GM21717 (cell line): Measurements from ENCODE around the gene RIPK3.
A peak's percentile ranks its signal among the peaks of the same experiment; 100 is the strongest.
"Not testable (repeated sequence)": the region's sequence is repeated elsewhere in the genome, so short reads cannot be mapped to it uniquely, and the experiment has no call there.

Experiments
- ATAC-seq: cut with Tn5 transposase; IDR thresholded peaks from one replicate; pipeline ENCODE4 v1.9.1; 2021; ENCODE audit warnings: mild to moderate bottlenecking, moderate library complexity; ENCODE audit not compliant: unreplicated experiment

RIPK3 gene

DNA sequence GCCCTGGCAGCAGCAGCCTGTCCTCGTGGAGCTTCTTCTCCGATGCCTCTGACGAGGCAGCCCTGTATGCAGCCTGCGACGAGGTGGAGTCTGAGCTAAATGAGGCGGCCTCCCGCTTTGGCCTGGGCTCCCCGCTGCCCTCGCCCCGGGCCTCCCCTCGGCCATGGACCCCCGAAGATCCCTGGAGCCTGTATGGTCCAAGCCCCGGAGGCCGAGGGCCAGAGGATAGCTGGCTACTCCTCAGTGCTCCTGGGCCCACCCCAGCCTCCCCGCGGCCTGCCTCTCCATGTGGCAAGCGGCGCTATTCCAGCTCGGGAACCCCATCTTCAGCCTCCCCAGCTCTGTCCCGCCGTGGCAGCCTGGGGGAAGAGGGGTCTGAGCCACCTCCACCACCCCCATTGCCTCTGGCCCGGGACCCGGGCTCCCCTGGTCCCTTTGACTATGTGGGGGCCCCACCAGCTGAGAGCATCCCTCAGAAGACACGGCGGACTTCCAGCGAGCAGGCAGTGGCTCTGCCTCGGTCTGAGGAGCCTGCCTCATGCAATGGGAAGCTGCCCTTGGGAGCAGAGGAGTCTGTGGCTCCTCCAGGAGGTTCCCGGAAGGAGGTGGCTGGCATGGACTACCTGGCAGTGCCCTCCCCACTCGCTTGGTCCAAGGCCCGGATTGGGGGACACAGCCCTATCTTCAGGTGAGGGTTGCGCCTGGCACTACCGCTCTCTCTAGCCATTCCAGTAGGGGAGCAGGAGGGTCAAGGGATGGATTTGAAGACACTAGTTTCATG, 30.3 kb upstream of the RIPK3 start:
- no peak for ATAC-seq

DNA sequence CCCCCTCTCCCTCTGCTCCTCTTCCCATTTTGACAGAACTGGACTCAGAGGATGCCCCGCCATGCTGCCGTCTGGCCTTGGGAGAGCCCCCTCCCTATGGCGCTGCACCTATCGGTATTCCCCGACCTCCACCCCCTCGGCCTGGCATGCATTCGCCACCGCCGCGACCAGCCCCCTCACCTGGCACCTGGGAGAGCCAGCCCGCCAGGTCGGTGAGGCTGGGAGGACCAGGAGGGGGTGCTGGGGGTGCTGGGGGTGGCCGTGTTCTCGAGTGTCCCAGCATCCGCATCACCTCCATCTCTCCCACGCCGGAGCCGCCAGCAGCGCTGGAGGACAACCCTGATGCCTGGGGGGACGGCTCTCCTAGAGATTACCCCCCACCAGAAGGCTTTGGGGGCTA, 29.7 kb upstream of the RIPK3 start:
- no peak for ATAC-seq

DNA sequence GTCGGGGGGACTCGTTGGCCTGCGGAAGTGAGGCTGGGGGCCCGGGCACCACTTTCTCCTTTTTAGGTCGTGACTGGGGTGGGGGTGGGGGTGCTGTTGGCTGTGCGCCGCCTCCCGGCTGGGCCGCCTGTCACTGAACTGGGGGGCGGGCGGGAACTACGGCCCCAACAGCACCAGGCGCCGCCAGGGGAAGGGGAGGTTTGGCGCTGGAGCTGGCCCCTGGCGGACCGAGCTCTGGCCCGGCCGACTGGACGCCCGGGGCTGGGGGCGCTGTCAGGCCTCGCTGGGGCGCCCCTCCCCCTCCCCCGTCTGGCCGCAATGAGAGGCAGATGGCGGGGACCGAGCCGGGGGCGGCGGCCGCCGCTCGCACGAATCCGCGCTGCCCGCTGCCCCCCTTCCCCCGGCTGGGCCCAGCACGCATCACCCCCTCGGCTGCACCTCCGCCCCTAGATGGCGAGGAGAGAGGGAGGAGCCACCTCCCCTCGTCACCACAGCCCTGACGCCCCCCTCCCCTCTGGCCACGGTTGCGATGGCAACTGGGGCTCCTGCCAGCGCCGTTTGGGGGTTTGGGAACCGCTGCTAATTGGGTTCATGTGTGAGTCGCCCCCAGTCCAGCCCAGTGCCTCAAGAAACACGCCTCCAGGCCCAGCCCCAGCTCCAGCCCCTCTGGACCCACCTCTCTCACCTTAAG, 28.9 kb upstream of the RIPK3 start:
- ATAC-seq = no peak

DNA sequence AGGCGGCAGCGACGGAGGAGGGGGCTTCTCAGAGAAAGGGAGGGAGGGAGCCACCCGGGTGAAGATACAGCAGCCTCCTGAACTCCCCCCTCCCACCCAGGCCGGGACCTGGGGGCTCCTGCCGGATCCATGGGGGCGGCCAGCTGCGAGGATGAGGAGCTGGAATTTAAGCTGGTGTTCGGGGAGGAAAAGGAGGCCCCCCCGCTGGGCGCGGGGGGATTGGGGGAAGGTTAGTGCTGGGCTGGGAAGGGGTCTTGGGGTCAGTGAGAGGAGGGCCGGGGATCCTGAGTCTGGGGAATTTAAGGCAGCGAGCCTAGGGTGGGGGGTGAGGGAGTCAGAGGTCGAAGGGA, 28.4 kb upstream of the RIPK3 start:
- no peak for ATAC-seq

DNA sequence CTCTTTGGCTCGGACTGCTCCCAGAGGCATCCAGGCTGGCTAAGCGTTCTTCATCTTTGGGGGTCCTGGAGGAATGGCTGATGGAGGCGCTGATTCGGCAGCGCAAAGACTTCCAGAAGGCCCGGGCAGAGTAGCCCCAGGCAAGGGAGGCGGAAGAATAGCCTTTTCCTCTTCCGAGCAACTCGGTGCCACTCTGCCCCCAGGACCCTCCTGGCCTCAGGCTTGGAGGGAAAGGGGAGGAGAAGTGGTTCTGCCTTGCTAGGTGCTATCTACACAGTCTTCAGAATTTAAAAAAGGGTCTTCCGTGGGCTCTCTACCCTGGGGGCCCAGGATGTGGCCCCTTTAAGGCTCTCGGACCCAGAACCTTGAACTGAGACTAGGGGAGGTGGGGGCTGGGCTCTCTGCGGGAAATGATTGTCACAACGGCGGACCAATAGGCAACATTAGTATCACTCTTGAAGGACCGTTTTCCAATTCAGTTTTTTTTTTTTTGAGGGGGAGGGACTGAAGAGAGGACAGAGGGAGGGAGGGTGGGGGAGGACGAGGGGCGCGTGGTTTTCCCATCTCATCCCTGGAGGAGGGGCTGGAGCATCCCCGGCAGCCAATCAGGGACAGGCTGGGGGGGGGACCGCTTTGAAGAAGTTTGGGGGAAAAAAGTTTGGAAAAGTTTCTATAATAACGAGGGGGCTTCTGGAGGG, 27.9 kb upstream of the RIPK3 start, which contains the start of gene NFATC4:
TSS of gene NFATC4 (plus strand) at position 671 of the 698 bp plus-strand sequence. CDS start 157 bp downstream, outside the sequence.
- no peak for ATAC-seq

DNA sequence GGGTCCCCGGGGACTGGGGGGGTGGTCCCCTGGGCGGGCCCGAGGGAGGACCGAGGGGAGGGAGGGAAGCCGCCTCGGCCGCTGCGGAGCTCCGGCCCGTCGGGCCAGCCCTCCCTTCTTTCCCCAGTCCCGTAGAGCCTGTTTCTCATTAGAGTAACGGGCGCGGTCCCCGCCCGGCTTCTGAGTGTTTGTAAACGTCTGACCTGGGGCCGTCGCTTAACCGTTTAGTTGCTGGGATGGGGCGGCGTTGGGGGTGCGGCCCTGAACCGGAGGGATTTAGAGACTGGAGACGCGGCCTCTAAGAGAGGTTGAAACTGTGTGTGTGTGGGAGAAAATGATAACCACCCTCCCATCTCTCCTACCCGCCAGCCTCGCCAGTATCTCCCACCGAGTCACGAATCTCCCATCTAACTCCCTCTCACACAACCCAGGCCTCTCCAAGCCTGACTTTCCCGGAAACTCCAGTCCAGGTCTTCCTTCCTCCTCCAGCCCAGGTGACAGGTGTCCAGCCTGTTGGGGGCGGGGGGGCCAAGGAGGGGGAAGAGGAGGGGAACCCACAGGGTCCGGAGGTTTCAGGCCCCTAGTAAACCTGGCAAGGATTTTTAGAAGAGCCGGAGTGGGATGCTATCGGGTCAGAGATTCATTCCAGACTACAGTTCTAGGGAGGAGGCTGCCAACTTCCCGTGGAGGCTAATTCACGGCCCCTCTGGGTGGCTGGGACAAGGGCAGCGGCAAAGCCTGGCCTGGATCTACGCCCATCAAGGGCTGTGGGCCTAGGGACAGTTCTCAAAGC, 27.1 kb upstream of the RIPK3 start:
- peak; percentile 52 for ATAC-seq

DNA sequence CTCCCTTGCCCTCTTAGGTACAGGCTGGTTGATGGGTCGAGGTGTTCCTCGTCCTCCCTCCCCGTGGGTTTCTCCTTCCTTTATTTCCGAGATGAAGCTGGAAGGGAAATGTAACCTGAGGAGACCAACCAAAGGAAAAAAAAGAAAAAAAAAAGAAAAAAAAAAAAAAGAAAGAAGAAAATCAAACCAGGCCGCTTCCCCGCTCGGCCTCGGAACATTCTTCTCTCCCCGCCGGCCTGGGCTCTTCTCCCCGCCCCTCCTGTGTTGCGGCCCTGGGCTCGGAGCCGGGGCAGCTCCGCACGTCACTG, 26.6 kb upstream of the RIPK3 start:
- ATAC-seq = no peak

DNA sequence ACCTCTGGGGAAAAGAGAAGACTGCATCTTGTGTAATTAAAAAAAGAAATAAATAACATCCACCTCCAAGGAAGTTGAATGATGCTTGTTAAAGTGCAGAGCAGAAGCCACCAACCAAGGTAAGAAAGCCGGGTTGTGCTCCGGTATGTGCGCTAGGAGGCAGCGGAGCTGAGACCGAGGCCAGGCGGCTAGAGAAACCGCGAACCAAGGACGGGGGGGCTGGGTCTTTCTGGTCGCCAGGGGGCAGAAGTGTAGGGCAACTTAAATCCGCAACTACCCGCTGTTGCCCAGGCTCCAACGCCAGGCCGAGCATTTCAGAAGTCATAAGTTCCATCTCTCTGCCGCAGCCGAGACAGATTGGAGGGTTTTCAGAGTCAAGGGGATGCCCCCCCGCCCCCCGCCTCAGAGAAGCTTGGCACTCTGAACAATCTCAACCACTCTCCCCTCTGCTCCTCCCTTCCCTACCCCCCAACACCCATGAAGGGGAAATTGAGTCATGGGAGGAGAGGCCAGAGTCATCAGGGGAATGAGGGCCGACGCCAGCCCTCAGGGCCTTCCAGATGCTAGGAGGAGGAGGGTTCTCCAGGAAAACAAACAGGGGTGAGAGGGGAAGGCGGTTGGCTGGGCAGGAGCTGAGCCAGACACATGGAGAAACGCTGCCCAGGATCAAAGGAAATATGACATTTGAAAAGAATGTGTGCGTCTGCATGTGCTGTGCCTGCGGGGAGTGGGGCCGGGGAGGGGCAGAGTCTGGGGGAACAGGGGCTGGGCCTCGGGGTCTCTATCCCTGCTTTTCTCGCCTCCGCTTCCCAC, 26.0 kb upstream of the RIPK3 start:
- no peak for ATAC-seq

DNA sequence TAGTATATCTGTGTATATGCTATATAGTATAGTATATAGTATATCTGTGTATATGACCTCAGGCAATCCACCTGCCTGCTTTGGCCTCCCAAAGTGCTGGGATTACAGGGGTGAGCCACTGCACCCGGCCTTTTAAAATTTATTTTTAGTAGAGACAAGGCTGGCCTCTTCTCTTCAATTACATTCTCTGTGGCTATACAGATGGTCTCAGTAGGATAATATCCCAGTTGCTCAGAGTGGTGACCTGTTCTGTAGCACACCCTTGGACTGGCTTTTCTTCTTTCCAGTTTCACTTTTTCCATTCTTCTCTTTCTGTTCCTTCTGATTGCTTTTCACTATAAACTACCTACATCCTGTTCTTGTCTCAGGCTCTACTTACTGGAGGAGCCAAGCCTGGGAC, 25.1 kb upstream of the RIPK3 start:
- ATAC-seq = no peak

DNA sequence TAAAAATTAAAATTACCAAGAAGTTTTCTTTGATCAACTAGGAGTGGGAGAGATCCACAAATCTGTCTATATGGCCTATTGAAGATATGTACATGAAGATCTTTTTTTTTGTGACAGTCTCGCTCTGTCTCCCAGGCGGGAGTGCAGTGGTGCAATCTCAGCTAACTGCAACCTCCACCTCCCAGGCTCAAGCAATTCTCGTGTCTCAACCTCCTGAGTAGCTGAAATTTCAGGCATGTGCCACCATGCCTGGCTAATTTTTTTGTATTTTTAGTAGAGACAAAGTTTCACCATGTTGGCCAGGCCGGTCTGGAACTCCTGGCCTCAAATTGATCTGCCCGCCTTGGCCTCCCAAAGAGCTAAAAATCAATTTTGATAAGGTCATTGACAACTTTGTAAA, 23.6 kb upstream of the RIPK3 start:
- no peak for ATAC-seq

DNA sequence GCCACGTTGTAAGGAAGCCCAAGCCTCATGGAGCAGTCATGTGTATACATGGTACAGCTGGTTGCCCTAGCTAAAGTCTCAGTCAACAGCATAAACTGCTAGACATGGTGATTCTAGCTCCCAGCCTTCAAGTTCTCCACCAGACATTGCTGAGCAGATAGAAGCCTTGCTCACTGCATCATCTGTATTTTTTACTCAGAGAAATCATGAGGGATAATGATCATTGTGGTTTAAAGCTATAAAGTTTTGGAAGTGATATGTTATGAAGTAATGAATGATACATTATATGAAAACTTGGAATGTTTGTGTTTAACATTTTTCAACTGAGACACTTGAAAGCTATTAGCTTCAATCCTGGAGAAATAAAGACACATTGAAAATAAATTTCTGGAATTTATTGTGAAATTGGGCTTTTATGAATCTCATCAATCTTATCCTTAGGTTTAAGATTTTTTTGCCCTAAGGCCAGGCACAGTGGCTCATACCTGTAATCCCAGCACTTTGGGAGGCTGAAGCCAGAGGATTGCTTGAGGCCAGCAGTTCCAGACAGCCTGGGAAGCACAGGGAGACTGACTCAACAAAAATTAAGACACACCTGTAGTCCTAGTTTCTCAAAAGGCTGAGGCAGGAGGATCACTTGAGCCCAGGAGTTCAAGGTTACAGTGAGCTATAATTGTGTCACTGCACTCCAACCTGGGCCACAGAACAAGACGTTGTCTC, 22.6 kb upstream of the RIPK3 start:
- ATAC-seq = no peak

DNA sequence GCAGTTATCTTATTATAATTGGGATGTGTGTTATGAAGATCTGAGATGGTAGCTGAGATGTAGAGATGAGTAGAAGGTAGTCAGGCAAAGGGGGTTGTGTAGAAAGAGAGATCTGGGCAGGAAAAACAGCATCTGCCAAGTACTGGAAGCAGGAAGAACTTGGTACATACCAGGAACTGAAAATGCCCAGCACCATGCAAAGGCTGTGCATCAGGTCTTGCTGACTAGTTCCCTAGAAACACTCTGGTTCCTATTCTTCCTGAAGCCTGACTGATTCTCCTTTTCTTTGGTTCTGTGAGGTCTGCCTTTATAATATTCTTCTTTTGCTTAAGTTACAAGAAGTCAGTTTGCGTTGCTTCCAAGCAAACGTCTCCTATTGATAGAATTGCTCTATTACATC, 21.5 kb upstream of the RIPK3 start:
- ATAC-seq = no peak

DNA sequence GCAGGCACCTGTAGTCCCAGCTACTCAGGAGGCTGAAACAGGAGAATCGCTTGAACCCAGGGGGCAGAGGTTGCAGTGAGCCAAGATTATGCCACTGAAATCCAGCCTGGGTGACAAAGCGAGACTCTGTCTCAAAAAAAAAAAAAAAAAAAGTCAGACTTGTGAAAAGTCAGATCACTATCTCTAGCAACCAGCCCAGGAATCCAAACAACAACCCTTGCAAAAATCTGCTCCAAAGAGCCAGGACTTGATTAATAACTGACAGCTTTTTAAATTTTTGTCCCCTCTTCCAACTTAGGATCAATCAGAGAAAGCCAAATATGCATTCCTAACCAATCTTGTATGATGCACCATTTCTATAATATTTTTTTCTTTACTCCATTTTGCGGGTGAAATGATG, 20.5 kb upstream of the RIPK3 start:
- no peak for ATAC-seq

DNA sequence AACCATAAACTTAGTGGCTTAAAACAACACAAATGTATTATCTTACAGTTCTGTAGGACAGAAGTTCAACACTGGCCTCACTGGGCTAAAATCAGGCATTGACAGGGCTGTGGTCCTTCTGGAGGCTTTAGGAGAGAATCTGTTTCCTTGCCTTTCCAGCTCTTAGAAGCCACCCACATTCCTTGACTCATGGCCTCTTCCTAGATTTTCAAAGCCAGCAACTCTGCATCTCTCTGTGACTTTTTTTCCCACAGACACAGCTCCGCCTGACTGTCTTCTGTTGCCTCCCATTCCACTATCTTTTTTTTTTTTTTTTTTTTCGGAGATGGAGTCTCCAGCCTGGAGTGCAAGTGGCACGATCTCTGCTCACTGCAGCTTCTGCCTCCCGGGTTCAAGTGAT, 16.4 kb upstream of the RIPK3 start:
- ATAC-seq = no peak

DNA sequence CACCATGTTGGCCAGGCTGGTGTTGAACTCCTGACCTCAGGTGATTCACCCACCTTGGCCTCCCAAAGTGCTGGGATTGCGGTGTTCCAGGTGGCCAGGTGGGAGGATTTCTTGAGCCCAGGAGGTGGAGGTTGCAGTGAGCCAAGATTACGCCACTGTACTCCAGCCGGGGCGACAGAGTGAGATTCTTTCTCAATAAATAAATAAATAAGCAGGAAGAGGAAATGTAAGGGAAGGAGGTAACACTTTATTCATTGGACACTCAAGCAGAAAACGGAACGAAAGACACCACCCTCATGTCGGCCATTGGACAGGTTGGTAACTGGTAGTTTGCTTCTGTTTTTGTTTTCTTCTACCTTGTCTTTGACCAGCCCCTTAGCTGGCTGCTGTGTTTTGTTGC, 15.2 kb upstream of the RIPK3 start:
- ATAC-seq = no peak

DNA sequence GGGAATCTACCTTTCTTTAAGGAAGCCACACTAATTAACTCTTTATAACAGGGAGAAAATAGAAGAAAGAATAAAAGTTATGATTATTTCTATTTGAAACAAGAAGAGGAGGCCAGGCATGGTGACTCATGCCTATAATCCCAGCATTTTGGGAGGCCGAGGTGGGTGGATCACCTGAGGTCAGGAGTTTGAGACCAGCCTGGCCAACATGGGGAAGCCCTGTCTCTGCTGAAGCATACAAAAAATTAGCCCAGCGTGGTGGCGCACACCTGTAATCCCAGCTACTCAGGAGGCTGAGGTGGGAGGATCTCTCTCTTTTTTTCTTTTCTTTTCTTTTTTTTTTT, 14.7 kb upstream of the RIPK3 start:
- ATAC-seq = not testable (repeated sequence)

DNA sequence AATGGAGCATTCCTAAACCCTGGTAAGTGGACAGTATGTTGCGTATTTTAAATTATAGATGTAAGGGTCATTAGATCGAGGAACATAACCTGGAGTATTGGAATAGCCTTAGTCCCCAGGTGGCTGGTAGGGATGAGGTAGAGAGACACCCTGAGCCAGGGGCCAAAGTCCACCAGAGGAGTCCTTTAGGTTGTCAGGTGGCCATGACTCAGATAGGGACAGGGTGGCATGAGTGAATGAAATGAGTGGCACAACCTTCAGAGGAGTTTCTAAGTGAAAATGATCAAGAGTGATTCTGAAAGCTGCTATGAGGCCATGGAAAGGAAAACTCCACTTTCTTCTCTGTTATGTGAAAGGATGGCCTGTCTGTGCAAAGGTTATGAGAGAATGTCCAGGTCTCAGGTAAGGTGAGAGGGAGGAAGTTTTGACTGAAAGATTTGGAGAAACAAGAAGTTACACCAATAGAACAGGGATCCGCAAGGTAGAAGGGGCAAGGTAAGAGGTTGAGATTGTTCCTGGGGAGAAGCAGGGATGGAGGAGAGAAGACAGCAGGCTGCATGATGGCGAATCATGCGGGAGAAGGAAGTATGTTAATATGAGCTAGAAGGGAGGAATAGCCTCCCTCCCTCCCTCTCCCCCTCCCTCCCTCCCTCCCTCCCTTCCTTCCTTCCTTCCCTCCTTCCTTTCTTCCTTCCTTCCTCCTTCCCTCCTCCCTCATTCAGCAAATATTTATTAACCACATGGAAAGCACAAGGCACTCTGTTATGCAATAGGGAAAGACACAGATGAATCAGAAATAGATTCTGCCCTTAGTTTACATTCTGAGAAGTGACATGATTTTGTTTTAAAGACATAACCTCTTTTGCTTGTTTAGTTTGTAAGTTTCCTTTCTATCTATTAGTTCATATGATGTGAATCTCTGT, 14.0 kb upstream of the RIPK3 start:
- ATAC-seq = no peak

DNA sequence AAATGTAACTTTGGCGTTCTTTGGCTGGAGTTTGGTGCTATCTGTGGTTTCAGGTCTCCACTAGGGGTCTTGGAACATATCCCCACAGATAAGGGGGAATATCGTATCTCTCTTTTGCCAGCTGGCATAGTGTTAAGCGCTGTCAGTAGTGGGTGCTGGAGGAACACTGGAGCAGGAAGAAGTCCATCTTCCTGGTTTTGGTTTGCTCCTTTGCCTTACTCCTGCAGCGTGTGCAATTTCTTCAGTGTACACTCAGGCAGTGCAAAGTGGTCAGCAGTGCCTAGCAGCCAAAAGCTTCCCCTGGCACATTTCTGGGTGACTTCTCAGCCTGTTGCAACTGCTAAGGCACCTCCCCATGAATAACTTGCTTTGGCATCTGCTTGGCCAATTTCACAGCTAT, 11.7 kb upstream of the RIPK3 start:
- ATAC-seq = no peak

DNA sequence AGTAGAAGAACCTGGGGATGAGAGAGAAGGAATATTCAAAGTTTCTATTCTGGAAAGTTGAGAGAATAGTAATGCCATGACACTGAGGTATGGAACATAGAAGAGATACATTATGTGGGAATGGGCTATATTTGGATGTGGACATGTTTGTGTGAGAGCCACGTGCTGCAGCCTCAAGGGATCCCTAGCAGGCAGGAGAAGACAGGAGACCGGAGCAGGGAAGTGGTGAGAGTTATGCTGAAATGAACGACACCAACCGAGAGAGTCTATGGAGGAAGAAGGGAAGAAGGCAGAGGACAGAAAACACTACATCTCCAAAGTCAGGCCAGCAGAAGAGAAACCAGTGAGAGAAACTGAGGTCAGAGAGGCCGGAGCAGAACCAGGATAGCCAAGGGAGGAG, 10.0 kb upstream of the RIPK3 start:
- no peak for ATAC-seq
